GF-D8 (cell line): ENCODE data around the gene HIC2.
"Not testable (repeated sequence)": the region's sequence is repeated elsewhere in the genome, so short reads cannot be mapped to it uniquely, and the experiment has no call there.

ENCODE experiments used
- DNase-seq: peaks from one replicate; lab custom pipeline; 2025; lab: John Stamatoyannopoulos, UW

The HIC2 gene

GRCh38 chr22:21490556-21490955 is 73.4 kb downstream of the HIC2 start:
- DNase-seq = not testable (repeated sequence)

GRCh38 chr22:21492271-21492670 is 75.1 kb downstream of the HIC2 start:
- not testable (repeated sequence) for DNase-seq

GRCh38 chr22:21493789-21494782 is 76.9 kb downstream of the HIC2 start:
- not testable (repeated sequence) for DNase-seq

GRCh38 chr22:21497984-21498383 is 80.8 kb downstream of the HIC2 start:
- DNase-seq = not testable (repeated sequence)

- not testable (repeated sequence) for DNase-seq
These were observed 81.3 kb downstream of the HIC2 start for GRCh38 chr22:21498489-21498888.

GRCh38 chr22:21499623-21500506 is 82.7 kb downstream of the HIC2 start:
- not testable (repeated sequence) for DNase-seq
